ENCODE results near the gene LRRFIP1. TPM values are rescaled to one million over a fixed set of nuclear protein-coding genes. Genes with fewer than 3 reads are reported as not detected.

Gene LRRFIP1
- total and polyA plus RNA-seq, 2 experiments from 2014 or later: 90.9 to 95.3 TPM

- Histone ChIP-seq H3K4me1 (ENCODE audit: low read depth) (peaks cover 92% of the 10 kb centered on the region), H3K36me3 (no peaks in the 10 kb centered on the region), H3K4me3 (no peak overlapping the region), H3K27me3 (no peaks in the 10 kb centered on the region), H3K27ac (peak overlapping the region; percentile 71), H3K9me3 (ENCODE audit: low read depth) (no peaks in the 10 kb centered on the region)
- no peak for TF ChIP-seq CTCF (IDR thresholded peaks at IDR 0.05; ENCODE audit: low read depth, low read length)
- DNase-seq (ENCODE audit: low read depth in 1 of 2, low spot score in 1 of 2): peak in 1 of 2 donors; percentile 57
Observed at GRCh38 chr2:237697586-237698357, 70.4 kb downstream of the LRRFIP1 start.

- peaks cover 92% of the 10 kb centered on the region for H3K4me1 ChIP-seq (ENCODE audit: low read depth)
Observed at GRCh38 chr2:237698358-237698694, 70.9 kb downstream of the LRRFIP1 start.

GRCh38 chr2:237699870-237700511 is 72.6 kb downstream of the LRRFIP1 start:
- H3K4me3 ChIP-seq: no peak overlapping the region
- H3K4me1 ChIP-seq (ENCODE audit: low read depth): peaks cover 81% of the 10 kb centered on the region
- no peak for TF ChIP-seq CTCF (IDR thresholded peaks at IDR 0.05; ENCODE audit: low read depth, low read length)
- H3K9me3 ChIP-seq (ENCODE audit: low read depth): no peaks in the 10 kb centered on the region
- no peaks in the 10 kb centered on the region for H3K27me3 ChIP-seq
- H3K27ac ChIP-seq: peak overlapping the region; percentile 92
- H3K36me3 ChIP-seq: no peaks in the 10 kb centered on the region
- no peak for DNase-seq (ENCODE audit: low read depth in 1 of 2, low spot score in 1 of 2)

More at GRCh38 chr2:237698358-237698694, 70.9 kb downstream of the LRRFIP1 start:
- H3K4me3 ChIP-seq: no peak overlapping the region
- TF ChIP-seq CTCF (IDR thresholded peaks at IDR 0.05; ENCODE audit: low read depth, low read length): no peak
- peak overlapping the region; percentile 71 for H3K27ac ChIP-seq
- no peak for DNase-seq (ENCODE audit: low read depth in 1 of 2, low spot score in 1 of 2)
- no peaks in the 10 kb centered on the region for H3K9me3 ChIP-seq (ENCODE audit: low read depth)
- no peaks in the 10 kb centered on the region for H3K27me3 ChIP-seq
- no peaks in the 10 kb centered on the region for H3K36me3 ChIP-seq

- H3K27ac ChIP-seq: peak overlapping the region; percentile 92
- TF ChIP-seq CTCF (IDR thresholded peaks at IDR 0.05; ENCODE audit: low read depth, low read length): no peak
- DNase-seq (ENCODE audit: low read depth in 1 of 2, low spot score in 1 of 2): peak; percentile 30 to 82
Observed at GRCh38 chr2:237700512-237701032, 73.2 kb downstream of the LRRFIP1 start.

GRCh38 chr2:237701033-237701858 is 73.9 kb downstream of the LRRFIP1 start:
- H3K4me3 ChIP-seq: no peak overlapping the region
- no peaks in the 10 kb centered on the region for H3K9me3 ChIP-seq (ENCODE audit: low read depth)
- peak overlapping the region; percentile 92 for H3K27ac ChIP-seq
- no peak for DNase-seq (ENCODE audit: low read depth in 1 of 2, low spot score in 1 of 2)
- no peak for TF ChIP-seq CTCF (IDR thresholded peaks at IDR 0.05; ENCODE audit: low read depth, low read length)
- no peaks in the 10 kb centered on the region for H3K36me3 ChIP-seq
- peaks cover 69% of the 10 kb centered on the region for H3K4me1 ChIP-seq (ENCODE audit: low read depth)
- no peaks in the 10 kb centered on the region for H3K27me3 ChIP-seq

More at GRCh38 chr2:237700512-237701032, 73.2 kb downstream of the LRRFIP1 start:
- peaks cover 75% of the 10 kb centered on the region for H3K4me1 ChIP-seq (ENCODE audit: low read depth)
- no peak overlapping the region for H3K4me3 ChIP-seq
- H3K27me3 ChIP-seq: no peaks in the 10 kb centered on the region
- H3K36me3 ChIP-seq: no peaks in the 10 kb centered on the region
- H3K9me3 ChIP-seq (ENCODE audit: low read depth): no peaks in the 10 kb centered on the region

Data from cardiac muscle cell (in vitro differentiated cells and primary cell).